Body of pancreas (tissue), 4 donors: ENCODE results near the gene TNFAIP8L3.
"Not testable (repeated sequence)": the region's sequence is repeated elsewhere in the genome, so short reads cannot be mapped to it uniquely, and the experiment has no call there.

Source experiments
- POLR2A ChIP-seq, 3 donors: fragments of 450-650 bp; IDR thresholded peaks; one replicate each; pipeline ENCODE4 v1.6.1; 2016; ENCODE audit warnings: antibody characterized with exemption in 3 of 3, mild to moderate bottlenecking in 2 of 3
- TF ChIP-seq, protein P1 (sequence below), 7 experiments: fragments of 450-650 bp in 4 of 7; fragments of 200-600 bp in 3 of 7; sonication (generic) in 3 of 7; IDR thresholded peaks; one replicate each; pipeline ENCODE4 v1.5.1; 2016 to 2019; ENCODE audit warnings: antibody characterized with exemption in 7 of 7

DNA sequence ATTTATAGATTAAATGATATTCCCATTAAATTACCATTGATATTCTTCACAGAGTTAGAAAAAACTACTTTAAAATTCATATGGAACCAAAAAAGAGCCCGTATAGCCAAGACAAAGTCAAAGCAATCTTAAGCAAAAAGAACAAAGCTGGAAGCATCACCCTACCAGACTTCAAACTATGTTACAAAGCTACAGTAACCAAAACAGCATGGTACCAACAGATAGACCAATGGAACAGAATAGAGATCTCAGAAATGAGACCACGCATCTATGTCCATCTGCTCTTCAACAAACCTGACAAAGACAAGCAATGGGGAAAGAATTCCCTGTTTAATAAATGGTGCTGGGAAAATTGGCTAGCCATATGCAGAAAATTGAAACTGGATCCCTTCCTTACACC lies 45.6 kb upstream of the TNFAIP8L3 start:
- TF ChIP-seq, protein P1, sequence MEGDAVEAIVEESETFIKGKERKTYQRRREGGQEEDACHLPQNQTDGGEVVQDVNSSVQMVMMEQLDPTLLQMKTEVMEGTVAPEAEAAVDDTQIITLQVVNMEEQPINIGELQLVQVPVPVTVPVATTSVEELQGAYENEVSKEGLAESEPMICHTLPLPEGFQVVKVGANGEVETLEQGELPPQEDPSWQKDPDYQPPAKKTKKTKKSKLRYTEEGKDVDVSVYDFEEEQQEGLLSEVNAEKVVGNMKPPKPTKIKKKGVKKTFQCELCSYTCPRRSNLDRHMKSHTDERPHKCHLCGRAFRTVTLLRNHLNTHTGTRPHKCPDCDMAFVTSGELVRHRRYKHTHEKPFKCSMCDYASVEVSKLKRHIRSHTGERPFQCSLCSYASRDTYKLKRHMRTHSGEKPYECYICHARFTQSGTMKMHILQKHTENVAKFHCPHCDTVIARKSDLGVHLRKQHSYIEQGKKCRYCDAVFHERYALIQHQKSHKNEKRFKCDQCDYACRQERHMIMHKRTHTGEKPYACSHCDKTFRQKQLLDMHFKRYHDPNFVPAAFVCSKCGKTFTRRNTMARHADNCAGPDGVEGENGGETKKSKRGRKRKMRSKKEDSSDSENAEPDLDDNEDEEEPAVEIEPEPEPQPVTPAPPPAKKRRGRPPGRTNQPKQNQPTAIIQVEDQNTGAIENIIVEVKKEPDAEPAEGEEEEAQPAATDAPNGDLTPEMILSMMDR (IDR thresholded peaks at IDR 0.05) = not testable (repeated sequence)
- not testable (repeated sequence) for TF ChIP-seq POLR2A (IDR thresholded peaks at IDR 0.05)
